GM21723 (cell line): ENCODE data around the gene SLC44A3.
A peak's percentile ranks its signal among the peaks of the same experiment; 100 is the strongest.

Experiments used
- ATAC-seq: cut with Tn5 transposase; IDR thresholded peaks from one replicate; pipeline ENCODE4 v1.9.1; 2021; ENCODE audit warnings: mild to moderate bottlenecking, moderate library complexity; ENCODE audit not compliant: unreplicated experiment

The SLC44A3 gene

DNA sequence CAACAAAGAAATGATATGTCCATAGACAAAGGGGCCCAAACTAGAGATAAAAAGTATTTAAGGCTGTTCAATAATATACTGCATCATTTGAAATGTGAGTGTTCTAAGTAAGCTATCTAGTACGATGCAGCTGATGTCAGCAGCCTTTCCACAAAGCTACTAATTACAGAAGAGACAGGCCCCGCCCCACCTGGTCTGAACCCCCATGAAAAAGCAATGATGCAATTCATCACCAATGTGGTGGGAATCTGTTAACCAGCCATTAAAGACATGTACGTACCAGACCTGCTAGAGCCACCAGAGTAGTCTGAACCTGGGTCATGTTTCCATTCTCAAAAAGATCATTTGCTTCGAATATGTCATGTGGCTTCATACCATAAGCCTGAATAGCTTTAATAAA is 81.7 kb downstream of the SLC44A3 start:
- no peak for ATAC-seq

DNA sequence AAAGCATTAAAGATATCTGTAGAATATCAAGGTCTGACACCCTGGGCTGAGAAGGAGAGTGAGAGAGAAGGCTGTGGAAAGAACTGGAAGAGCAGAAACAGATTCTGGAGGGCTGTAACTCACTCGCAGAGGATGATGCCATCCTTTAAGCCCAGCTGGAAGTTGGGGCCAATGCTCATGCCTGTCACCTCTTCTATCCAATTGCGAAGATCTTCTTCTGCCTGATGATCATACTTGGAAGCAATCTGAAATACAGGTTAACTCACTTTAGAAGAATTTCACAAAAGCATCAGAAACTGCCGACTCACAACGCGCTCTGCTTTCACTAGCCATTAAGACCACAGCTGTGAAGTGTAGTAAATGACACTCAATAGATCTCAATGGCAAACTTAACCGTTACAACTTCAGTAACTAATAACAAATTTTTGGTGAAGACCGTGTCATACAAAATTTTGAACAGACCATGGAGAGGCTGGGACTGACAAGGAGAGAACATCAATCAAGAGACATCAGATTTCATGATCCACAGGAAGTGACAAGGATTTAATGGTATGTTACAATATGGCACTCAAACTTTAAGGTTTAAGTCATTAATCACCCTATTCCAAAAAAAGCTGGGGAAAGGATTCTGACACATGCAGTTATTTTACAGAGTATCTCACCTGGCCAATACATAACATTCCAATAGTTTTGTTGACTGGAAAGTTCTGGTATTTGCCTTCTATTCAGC is 83.3 kb downstream of the SLC44A3 start:
- ATAC-seq: no peak

DNA sequence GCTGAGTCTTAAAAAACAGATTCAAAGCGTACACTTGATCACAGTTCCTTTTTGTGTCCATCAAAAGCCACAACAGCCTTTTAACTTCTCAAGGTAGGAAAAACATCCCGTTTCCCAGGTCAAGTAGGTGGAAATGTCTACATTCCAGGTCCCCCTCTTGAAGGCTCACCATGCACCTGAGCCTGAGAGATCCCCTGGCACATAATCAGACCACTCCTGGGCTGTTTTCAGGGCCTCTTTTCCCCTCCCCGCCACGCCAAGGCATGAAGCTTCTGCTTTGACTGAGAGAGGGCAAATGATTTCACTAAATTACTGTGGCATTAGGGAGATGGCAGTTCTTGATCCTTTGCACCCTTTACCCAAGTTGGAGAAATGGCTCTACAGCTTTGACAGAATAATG is 85.0 kb downstream of the SLC44A3 start:
- no peak for ATAC-seq

DNA sequence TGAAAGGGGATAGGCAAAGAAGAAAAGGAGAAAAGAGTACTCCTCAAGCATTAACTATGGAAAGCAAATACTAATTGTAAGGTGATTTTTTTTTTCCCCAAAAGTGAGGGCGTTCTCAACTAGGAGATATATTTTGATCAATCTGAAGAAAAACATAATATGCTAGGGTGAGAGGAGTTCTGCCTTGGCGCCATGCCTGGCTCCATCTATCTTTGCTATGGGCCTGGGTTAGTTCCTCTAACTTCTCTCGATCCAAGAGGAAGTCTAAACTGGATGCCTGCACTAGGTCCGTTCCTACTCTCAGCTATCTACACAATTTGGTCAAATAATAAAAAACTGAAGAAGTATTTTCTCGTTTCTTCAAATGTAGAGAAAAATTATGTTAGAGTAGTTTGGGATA is 86.2 kb downstream of the SLC44A3 start:
- no peak for ATAC-seq

DNA sequence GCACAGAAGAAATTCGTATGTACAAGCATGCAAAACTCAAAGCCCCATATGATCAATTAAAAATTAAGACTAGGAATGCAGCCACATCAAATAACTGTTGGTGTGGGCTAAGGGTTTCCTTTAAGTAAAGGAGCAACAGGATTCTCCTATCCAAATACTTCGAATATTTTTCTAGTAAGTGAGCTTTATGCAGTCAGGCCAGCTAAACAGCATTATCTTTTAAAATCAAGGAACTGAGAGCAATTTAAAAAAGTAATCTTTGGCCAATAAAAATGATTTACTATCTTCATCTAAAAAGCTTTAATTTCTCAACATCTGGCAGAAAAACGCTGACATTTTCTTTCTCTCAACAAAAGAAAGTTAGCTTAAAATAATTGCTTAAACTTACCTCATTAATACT is 87.0 kb downstream of the SLC44A3 start:
- no peak for ATAC-seq

DNA sequence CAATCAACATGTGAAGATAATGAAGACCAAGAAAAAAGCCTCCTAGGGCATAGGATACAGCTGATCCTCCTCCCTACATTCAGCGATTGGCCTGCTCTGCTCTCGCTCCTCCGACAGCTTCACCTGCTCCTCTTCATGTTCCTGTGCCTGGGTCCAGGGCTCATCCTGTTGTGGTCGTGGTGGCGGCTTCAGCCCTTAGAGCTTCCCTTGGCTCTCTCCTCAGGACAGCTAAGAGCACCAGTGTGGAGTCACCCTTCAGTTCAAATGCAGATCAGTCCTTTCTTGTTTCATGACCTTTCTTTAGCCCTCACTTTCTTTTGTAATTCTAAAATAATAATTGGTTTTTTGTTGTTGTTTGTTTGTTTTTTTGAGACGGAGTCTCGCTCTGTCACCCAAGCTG is 88.0 kb downstream of the SLC44A3 start:
- no peak for ATAC-seq

DNA sequence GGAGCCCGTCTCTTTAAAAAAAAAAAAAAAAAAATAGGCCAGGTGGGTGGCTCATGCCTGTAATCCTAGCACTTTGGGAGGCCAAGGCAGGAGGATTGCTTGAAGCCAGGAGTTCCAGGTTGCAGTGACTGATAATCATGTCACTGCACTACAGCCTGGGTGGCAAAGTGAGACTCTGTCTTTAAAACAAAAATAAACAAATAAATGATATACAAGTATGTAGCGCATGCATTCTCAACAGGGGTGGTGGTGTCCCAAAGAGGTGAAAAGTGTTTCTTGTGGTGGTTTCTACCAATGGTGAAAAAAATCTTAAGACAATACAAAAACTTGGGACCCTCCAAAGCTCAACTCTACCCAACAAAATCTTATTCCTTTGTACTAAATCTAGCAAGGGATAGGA is 88.8 kb downstream of the SLC44A3 start:
- ATAC-seq: no peak

DNA sequence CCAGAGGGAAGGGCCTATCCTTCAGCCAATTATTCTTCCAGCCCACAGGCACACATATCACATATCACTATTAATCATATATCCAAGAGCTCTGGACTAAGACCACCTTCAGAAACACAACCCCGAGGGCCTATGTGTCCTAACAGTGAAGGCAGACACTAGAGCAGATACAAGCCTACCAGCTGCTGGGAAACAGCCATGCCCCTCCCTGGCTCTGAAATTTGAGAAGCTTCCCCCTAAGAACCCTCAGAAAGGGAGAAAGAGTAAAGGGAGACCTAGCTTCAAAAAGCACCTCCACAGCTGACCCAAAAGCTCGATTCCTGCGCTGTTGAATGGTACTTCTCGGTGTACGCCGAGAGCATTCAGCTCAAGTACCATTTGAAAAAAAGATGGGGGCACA is 89.3 kb downstream of the SLC44A3 start:
- ATAC-seq: no peak

DNA sequence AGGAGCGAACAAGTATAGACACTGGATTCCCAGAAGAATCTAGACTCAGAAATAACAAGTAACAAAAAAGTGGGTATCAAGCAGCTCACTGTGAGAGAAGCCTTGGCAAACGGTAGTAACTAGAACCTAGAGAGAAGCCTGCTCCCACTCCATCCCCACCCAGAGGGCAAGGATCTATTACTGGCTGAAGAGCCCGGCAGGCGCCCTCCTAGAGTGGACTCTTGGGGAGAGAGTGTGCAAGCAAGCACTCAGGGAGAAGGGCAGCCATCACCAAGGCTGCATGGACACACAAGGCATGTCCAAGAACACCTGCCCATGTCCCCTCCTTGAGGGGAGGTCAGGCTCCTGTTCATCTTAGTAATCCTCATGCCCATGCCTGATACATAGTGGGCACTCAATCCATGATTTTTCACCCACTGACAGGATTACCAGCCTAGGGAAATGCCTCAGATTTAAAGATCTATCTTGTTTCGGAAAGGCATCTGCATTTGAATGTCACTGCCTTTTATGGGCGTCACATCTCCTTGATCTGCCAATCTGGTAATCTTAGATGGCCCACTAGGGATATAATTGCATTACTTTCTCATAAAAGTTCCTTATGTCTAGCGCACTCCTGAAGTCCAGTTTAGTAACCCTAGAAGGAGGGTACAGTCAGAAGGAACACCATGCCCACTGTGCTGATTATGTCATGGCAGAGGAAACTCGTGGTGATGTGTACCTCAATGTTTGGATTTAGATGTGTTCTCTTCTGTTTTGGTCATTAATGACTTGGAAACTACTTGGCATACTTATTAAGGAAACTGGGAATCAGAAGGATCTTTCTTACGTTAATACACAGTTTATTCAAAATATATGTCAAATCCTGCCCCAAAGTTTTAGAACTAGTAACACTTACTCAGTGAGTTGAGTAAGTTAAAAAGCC is 92.4 kb downstream of the SLC44A3 start:
- ATAC-seq: no peak

DNA sequence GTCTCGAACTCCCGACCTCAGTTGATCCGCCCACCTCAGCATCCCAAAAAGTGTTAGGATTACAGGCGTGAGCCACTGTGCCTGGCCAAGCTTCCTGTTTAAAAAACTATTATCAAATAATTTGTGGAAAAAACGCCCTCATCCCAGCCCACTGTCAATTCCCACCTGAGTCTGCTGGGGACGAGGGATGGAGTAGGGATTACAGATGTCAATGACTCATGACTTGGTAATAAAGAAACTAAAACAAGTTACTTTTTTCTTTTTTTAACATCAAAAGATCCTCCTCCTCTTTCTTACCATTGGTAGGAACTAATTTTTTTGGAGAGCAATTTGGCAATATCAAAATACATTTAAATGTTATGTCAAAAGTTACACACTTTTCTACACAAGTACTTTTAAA is 97.1 kb downstream of the SLC44A3 start:
- ATAC-seq: no peak

DNA sequence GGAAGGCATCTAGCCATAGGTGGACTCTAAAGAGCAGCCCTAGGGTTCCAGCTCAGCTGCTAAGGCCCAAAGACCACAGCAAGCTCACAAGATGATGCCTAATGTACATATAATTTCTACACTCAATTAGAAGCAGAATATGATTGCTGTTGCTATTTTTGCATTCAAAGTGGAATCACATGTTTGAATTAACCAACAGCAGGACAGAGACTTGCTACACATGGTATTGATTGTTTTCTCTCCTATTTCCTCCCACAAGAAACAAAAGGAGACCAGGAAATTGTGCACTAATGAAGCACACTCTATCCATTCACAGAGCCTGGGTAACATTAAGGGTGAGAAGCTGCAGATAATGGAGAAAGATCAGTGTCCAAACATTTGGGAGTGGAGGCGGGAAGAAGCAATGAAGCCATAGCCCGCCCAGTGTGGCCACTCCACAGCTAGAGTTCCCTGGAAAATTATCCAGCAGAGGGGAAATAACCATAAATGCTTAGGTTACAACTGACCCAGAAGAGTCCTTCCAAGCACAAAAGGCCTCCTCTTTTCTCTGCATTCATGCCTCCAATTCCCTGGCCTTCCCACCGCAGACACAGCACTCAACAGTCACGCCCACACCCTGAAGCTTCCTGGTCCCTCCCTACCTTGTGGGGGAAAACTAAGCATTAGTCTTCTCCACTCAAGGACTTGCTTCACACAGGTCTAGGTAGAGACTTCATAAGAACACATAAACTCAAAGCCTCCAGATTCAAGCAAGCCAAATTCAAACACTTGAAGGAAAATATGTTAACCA is 99.3 kb downstream of the SLC44A3 start:
- no peak for ATAC-seq

DNA sequence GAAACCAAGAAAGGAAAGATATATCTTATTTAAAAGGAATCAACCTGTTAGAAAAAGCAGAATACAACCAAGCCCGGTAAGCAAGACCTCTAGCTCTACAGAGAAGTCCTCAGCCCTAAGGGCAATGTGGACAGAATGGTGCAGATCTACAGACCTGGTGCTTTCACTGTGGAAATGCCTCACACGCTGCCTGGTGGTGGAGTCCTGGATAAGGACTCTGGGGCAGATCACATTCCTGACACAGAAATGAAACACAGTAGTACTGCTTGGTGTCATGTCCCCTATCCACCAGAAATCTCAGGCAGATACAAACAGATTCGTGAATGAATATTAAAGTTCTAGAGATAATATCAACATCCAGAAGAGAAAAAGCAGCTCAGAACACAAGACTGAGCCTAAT is 99.9 kb downstream of the SLC44A3 start:
- ATAC-seq: no peak

DNA sequence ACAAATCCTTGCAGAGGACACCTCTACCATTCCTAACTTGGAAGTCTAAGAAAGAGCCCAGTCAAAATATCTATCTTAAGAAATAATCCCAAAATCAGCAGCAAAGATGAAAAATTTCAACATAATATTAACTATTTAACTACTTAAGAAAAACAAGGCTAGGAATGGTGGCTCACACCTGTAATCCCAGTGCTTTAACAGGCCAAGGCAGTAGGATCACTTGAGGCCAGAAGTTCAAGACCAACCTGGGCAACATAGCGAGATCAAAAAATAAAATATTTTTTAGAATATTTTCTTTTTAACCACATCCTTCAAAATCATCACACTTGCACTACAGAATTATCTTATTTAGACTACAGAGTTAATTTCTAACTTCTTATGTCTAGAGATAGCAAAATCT is 101.8 kb downstream of the SLC44A3 start:
- no peak for ATAC-seq

DNA sequence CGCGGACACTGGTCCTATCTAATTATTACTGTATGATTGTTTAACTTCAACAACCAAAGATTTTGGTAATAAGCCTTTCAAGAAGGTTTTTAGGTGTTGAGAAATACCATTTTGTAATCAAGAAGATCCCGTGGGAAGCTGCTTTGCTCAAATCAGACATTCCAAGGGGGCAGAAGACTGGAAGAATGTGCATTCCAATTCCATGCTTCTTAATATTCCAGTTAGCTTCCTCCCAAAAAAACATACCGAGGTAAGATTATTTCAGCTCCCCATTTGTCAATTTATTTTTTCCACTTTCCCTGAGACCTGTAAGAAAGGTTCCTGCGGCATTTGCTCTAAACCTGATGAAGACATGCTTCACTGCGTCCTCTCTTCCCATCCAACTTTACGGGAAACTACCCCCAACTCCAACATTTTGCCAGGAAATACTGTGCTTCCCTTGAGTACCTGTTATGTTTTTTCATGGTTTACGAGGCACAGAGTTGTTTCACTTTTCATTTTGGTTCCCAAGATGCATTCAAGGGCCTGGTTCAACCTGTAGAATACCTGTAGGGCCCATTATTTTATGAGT is 102.7 kb downstream of the SLC44A3 start:
- no peak for ATAC-seq

DNA sequence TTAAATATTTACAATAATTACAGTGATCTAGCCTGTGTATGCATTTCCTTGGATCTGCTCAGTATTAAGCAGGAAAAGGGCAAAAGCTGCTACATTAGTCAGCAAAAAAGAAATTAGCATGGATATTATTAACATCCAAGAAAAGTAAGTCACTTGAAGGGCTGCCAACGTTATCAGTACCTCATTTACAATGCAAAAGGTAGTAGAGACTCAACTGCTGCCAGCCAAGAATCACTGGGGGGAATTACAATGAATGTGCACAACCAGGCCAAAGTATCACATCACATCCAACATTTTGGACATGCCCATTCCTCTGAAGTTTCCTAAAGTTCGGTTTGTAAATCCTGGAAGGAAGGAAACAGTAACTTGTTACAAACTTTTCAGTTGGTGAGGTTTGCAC is 104.8 kb downstream of the SLC44A3 start:
- no peak for ATAC-seq

DNA sequence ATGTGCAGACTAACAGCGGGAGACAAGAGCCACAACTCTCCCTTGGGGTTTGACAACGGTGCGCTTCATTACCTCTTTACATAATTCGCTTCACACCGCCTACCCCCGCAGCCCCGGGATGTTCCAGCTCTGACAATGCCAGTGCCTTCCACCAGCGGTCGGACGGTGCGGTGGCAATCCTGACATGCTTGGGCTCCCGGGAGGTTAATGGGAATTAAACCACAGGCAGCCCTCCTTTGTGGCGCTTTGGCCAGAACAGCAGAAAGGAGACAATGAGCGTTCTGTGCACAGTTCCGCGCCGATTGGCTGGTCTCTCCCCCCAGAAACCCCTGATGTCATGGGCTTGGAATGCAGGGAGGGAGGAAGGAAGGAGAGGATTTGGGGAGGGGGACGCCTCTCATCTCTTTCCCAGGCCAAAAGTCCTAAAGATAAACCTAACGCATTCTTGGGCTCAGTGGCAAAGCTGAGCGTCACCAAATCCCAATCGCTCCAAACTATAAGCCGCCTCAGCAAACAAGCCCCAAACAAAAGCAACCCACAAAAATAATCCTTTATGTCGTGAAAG is 105.5 kb downstream of the SLC44A3 start:
- ATAC-seq: no peak

DNA sequence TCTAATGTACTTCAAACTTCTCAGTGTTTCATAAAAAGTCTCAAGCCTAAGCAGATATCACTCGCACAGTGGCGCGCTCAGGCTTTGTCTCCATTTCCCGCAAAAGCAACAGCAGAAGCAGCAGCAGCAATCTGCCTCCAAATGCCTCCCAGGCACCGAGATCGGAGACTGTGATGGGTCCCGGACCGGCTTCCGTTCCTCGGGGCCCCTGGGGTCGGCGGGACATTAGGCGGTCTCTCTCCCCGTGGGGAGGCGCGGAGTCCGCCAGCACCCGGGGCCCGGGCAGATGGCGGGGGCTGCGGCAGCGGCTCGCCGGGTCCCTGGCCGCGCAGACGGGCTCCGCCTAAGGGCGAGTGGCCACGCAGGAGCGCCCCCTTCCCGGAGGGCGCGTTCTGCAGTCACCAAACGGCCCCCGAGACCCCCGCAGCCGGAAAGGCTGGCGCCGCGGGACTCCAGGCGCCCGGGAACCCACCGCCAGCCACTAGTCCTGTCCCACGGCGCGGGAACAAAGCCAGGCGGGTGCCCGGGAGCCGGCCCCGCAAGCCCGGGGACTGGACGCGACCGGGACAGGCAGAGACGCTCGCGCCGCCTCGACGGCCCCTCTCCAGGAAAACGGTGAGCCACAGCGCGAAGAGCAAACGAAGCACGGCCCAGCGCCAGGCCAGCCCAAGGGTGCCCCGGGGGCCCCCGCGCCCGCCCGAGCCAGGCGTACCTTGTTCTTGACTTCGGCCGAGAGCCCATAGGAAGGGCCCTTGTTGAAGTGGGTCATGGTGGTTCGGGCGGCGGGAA is 106.2 kb downstream of the SLC44A3 start:
- peak; percentile 32 for ATAC-seq

DNA sequence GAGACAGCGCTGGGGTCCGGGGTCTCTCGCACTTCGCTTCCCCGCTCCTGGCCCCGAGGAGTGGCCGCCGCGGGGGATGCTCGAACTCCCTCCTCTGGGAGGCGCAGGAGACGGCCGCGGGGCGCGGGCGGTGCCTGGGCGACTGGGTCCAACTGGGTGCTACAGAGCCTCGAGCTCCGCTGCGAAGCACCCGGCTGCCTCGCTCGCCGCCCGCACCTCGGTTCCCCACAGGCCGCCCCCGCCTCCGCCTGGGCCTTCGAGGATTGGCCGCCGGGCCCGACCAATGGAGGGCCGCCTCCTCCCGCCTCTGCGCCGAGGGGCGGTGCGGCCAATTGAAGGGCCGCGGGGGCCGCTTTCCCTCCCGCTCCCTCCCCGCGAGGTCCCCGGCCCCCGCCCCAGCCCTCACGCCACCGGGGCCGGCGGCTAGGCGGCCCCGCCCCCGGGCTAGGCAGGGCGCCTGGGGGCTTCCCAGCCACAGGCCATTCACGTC is 106.8 kb downstream of the SLC44A3 start, which contains the start of gene CNN3:
CNN3 (minus strand) TSS at position 196 of the 490 bp plus-strand sequence. CDS start 216 bp downstream, outside the sequence.
- ATAC-seq: peak; percentile 89

DNA sequence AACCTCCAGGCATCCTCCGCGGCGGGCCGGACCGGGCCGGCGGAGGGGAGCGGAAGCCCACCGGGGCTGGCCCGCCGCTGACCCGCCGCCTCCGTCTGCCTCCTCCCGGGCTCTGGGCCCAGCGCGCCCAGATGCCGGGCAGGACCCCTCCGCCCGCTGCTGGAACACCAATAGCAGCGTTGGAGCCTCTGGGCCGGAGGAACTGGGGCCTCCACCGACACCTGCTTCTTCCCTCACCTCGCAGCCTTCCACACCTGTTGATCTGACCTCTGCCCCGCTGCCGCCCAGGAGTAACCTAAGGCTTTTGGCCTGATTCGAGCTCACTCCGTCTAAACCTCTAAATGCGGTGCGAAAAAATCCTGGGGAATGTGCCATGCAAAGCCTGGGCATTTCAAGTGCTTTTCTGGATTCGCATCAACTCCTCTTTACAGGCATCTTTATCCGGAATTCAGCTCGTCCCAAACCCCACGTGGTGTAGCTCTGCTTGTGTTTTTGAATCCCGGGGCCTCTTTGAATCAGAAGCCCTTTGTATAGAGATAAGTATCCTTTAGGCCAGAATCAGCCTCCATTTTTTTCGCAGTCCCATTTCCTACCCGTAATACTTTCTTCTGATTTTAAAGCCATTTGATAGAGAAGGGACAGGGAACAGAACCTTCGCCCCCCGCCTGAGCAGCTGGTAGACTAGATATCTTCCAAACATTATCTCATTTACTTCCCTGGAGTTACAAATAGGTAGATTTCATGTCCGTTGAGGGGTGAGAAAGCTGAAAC is 107.4 kb downstream of the SLC44A3 start:
- ATAC-seq: peak; percentile 22
